GM20431 (cell line): ENCODE results near the gene ACOX2.

ENCODE experiments used
- in situ Hi-C: fragments of 300-500 bp; cut with MseI, MboI; formaldehyde crosslinking; loops from one replicate; pipeline ENCODE4 v1.15.0; 2020; ENCODE audit warnings: low sequenced_read_pairs; ENCODE audit not compliant: unreplicated experiment

ACOX2 gene

DNA sequence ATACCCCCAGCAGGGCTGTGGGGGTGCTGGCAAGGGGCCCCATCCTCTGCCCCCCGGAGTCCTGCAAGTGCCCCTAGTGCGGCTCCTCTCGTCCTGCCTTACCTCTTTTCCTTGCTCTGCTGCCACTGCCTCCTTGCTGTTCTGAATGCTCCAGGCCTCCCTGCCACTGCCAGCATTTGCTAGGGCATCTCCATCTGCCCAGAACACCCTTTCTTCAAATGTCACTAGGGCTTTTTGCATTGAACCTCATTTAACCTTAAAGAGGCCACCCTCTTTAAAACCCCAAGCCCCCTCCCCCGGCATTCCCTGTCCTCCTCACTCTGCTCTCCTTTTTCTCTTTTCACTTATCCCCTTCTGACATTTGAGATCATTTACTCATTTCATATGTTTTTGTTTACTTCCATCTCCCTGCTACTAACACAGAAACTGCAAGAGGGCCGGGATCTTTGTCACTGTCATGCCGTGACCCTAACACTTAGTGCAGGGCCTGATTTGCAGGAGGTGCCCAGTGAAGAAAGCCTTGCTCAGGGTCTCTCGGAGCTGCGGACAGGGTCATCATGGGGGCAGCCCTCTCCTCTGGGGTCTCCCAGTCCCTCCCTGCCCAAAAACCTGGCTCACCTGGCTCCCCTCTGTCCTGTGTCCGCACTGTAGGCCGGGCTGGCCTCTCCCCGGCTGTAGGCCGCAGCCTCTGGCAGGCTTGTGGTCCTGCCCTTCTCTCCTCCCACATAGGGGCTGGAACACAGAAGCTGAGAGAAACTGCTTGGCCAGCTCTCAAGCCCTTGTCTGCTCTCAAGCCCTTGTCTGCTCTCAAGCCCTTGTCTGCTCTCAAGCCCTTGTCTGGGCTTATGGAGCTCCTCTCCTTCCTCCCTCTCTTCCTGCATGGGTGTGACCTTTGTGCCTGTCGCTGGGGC is at the start of gene ACOX2:
Gene ACOX2 (minus strand): TSS at position 690 of the 911 bp plus-strand sequence. CDS start 2,084 bp downstream, outside the sequence.
- in situ Hi-C loops: loop anchor here (10.0 kb wide), 1 partner anchor 222 kb away; no protein-coding TSS in a partner anchor

DNA sequence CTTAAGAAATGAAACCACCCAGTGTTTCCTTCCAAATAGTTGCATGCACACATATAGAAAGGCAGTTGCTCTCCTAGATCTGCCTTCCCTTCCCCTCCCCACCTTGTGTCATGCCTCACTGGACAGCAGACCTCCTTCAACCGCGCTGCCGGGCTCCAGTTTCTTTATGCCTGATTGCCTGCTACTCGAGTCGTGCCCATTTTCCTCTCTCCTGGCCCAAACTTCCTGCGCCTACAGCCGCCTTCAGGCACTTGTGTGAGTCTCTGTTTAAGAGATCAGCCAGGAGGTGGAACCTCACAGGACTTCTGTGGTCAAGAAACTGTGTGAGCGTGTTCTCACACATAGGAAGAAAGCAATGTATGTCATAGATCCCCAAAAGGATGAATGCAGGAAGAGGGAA is 49.0 kb upstream of the ACOX2 start:
- in situ Hi-C loops: no loop called here

DNA sequence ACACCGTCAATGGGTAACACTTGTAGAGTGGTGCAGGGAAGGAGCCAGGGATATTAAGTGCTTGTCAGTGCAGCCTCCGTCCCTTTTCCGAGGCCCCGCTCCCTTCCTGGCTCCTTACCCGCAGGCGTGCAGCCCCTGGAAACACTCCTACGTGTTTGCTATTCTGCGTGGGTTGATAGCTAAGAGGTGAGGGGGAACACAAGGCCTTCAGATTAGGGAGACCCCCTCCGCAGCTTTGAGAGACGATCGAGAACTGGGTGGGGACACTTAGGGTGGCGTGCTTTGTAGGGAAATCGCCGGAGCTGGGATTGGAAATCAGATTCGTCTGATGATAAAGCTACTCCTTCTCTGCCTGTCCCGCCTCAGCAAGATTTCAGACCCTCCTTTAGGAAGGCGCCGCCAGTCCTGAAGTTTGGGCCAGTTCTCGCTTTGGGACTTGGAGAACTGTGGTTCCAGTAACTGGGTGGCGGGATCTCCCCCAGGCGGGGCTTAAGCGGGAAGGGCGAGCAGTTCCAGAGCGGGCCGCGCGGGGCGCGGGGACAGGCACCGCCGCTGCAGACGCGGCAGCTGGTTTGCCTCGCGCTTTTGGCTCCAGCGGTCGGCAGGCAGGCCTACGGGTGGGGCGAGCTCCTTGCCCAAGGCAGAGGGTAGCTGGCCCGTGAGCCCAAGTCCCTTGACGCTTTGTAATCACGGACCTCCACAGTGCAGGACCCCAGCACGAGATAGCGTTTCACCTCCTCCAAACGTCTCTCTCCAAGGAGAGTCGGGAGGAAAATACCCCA is 48.2 kb upstream of the ACOX2 start:
- in situ Hi-C loops: no loop called here

DNA sequence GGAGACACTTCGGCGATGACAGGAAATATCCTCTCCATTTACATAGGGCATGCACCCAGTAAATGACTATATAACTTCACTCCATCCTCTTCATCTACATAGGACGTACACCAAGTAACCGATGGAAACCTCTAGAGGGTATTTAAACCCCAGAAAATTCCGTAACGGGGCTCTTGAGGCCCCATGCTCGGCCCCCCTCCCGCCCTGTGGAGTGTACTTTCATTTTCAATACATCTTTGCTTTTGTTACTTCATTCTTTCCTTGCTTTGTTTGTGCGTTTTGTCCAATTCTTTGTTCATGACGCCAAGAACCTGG is 47.7 kb upstream of the ACOX2 start:
- in situ Hi-C loops: no loop called here

DNA sequence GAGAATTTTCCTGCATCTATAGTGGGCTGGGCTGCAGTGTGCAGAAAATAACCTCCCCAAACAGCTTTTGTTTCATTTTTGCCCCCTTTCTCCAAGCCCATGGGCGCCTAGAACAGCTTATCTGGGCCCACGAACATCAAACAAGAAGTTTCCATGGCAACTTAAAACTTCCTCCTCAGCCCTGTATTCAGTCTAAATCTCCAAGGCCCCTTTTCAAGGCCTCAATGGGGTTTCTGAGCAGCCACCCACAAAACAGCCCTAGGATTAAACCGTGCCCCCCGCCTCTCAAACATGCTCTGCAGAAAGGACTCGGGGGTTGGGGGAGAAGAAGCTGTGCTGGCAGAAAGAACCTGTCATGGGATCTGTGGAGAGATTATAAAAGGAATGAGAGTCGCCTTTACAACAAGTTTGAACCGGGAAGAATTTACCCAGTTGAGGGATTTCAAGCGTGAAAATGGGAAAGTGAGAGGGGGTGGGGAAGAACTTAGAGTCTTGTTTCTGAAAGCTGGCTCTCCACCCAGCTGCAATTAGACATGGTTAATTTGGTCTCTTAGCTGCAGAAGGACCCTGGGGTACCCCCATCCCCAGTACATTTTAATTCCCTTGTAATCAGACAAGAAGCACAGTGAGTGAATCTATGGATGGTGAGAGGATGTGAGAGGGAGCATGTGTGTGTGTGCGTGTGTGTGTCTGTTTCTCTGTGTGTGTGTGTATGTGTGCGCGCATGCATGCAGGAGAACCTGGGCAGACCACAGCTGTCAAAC is 44.5 kb upstream of the ACOX2 start:
- in situ Hi-C loops: no loop called here

DNA sequence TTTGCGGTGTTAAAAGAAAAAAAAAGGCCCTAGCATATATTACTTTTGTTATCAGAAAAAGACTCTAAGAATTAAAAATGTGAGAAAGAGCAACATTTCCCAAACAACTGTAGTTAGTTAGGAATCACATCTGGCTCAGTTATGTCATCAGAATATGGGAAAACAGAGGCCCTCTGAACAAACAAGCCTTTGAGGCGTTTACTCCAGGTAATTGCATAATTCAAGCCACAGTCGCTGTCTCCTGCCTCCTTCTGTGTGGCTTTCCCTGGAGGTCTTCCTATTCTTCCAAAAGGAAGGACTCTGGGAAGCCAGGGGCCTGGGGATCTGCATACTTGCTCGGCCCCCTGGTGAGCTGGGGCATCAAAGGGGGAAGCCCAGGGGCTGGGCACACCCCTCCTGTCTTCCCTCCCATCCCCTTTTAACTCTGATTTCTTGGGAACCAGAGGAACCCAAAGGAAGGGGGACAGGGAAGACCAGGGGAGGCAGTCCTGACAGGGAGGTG is 43.9 kb upstream of the ACOX2 start:
- in situ Hi-C loops: no loop called here

DNA sequence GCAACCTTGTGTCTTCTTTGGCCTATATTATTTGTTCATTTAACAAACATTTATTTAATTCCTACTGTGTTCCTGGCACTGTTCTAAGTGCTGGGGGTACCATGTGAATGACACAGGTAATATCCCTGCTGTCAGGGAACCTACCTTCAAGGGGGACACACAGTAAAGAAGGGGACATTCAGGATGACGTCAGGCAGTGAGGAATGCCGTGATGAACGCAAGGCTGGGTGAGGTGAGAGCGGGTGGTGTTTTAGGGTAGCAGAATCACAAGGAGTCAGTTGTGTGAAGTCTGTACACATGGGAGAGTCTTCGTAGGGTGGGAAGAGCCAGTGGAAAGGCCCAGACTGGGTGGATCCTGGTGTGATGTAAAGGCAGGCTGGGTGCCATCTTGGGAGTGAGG is 41.9 kb upstream of the ACOX2 start:
- in situ Hi-C loops: loop anchor here (10.0 kb wide), 1 partner anchor 46 kb away; no protein-coding TSS in a partner anchor

DNA sequence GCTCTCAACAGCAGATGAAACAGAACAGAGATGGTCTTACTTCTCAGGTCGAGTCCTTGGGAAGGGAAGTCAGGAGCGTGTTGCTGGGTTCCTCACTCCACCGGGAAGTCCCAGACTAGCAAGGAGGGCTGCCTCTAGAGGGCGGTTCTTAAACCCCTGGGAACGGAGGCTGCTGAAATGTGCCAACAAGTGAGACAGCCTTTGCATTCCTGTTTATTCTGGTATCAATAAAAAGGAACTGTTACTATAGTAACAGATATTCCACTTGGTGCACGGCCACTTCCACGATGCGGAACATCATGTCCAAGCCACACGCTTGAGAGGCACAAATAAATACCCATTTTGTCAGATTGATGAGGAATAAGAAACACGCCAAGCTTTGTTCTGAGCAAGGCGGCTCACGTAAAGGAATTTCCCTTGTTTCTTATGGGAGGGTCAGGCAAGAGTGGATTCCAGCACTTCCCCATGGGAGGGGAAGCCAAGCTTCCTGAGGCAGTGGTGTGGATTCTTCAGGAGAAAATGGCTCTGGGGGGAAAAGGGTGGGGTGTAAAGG is 40.4 kb upstream of the ACOX2 start, which contains the start of gene FAM107A:
Gene FAM107A (minus strand): TSS at position 123 of the 553 bp plus-strand sequence. CDS start 7,531 bp downstream, outside the sequence.
- in situ Hi-C loops: loop anchor here (10.0 kb wide), 1 partner anchor 47 kb away; no protein-coding TSS in a partner anchor

DNA sequence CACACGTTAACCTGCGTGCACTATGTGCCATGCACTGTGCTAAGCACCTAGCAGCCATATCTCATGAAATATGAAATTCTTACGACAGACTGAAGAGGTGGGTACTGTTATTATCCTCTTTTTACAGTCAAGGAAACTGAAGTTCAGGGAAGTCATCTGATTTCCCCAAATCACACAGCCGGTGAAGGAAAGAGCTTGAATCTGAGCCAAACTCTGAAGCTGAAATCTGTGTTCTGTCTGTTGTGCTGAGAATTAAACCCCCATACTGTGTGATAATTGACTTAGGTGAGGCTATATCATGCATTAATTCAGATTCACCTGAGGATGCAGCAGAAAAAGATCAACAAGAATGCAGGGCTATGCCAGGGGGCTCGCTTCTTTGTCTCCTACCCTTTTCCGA is 39.7 kb upstream of the ACOX2 start:
- in situ Hi-C loops: loop anchor here (10.0 kb wide), 1 partner anchor 48 kb away; no protein-coding TSS in a partner anchor

DNA sequence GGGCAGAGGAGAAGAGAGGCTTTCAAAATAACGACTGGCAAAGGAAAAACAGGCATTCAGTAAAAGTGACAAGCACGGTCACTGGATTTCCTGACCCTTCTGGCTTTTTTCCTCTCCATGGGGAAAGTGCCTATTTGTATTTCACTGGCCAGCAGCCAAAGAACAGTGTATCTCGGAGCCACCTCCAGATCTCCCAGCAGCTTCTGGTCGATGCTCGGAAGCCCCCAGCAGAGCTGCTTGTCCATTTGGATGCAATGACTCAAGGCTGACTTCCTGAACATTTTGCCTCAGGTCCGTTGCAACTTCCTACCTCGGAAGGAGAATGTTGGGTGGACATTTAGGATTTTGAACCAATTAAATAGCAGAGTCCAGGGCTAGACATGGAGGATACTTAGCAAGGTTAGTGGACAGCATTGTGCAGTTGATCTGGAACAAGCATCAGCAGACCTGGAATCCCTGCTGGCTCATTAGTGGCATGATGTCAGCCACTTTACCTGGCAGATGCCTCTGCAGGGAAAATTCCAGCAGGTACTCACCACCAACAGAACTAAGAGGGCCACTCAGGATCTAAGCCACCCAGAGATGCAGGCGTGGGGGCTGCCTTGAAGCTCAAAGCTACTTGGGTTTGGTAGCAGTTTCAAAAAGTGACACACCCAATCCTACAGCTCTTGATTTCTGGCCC is 39.1 kb upstream of the ACOX2 start:
- in situ Hi-C loops: loop anchor here (10.0 kb wide), 1 partner anchor 49 kb away; no protein-coding TSS in a partner anchor

DNA sequence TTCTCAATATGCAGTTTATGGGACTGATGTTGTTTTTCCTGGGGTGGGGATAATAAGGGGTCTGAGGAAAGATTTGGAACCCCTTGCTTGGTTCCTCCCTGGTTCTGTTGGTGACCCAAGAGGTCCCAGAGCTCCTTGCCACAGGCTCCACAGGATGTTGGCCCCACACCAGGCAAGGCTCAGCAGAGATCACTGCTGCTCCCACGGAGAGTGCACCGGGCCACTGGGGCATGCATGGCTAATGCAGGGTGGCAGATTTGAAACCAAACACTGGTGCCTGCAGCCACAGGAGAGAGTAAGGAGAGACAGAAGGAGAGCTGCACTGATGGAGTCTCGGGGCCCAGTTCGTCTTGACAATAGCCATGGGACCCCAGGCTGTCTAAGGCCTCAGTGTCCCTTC is 37.7 kb upstream of the ACOX2 start:
- in situ Hi-C loops: loop anchor here (10.0 kb wide), 1 partner anchor 50 kb away; no protein-coding TSS in a partner anchor

DNA sequence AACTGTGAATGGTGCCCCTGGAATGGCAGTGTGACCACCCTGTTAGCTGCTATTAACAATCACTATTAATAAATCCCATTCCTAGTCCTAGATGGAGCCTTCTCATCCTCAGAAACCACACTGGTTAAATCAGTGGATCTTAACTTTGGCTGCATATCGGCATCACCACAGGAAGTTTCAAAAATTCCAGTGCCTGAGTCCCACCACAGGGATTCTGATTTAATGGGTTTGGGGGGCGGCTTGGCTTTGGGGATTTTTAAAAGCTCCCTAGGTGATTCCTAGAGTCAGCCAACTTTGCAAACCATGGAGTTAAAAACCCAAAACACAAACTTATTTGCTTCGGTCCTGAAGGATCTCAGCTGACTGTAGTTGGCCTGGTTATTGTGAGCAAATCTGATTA is 37.1 kb upstream of the ACOX2 start:
- in situ Hi-C loops: loop anchor here (10.0 kb wide), 1 partner anchor 51 kb away; no protein-coding TSS in a partner anchor

DNA sequence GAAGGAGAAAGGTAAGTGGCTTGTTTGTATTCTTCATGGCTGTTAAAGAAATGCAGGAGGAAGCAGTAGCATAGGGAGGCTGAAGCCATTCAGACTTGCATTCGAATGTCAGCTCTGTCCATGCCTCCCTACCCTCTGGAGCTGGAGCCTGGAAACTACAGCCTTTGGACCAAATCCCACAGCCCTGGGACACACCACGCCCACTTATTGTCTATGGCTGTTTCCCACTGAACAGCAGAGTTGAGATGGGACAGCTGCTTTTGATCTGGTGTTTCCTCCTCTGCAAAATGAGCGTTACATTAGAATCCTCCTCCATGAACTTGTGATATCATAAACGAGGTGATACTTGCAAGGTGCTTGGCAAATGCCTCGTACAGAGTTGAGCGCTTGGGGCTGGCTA is 36.6 kb upstream of the ACOX2 start:
- in situ Hi-C loops: loop anchor here (10.0 kb wide), 1 partner anchor 51 kb away; no protein-coding TSS in a partner anchor

DNA sequence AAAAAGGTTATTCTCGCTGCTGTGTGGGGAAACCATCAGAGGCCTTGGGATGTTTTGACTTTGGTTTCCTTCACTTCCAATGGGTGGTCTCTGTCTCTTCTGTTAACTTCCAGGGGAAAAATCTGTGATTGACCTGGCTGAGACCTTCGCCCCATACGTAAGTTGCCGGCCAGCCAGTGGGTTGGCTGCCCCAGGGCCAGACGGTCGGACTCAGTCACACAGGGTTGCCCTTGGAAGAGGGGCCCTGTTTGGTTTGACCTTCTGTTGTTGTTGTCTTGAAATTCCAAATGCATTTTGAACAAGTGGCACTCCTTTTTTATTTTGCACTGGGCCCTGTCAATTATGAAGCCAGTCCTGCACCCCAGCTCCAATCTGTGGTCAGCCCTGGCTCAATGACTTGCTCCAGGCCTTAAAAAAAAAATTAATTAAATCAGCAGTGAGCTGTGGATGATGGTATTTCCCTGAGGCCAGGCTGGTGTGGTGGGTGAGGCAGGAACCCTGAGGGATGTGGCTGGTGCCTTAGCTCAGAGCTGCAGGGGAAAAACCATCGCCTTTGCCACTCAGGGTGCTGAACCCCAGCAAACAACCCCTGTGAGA is 35.7 kb upstream of the ACOX2 start:
- in situ Hi-C loops: loop anchor here (10.0 kb wide), 1 partner anchor 52 kb away; no protein-coding TSS in a partner anchor

DNA sequence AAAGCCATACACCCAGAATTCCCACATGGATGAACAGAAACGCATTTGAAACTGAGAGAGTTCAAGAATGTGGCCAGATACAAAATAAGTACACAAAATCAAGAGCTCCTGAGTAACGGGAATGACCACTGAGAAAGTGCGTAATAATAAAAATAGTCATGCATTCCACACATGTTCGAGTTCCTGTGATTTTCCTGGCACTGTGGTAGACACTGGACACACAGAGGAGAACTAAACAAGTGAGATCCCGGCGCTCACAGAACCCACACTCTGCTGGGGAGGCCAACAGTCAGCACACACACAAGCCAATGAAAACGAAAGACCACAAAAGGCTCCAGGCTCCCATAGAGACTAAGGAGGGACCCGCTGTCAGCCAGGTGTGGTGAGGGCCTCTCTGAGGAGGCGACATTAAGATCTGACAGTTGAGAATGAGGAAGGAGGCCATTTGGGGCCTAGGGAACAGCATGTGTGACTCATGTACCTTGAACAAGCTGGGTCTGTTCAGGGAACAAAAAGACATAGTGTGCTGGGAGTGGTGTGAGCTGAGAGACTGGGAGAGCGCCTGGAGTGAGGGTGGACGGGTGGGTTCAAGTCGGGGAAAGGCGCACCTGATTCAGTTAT is 35.1 kb upstream of the ACOX2 start:
- in situ Hi-C loops: loop anchor here (10.0 kb wide), 1 partner anchor 53 kb away; no protein-coding TSS in a partner anchor

DNA sequence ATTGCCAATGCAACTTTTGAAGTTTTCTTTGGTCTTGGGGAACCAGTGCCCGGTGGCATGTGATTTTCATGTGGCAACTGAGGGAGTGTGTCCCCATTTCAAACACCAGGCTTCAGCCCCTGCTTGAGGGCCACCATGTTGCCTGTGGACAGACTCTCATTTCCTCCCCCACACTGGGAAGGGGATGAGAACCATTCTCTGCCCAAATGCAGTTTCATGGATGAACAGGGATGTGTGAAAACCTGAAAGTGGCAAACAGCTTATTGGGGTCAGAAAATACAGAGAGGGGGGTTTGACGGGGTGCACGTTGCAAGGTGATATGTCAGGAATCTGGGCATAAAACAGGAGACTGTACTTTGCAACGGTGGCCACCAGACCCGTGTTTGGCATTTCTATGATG is 33.9 kb upstream of the ACOX2 start:
- in situ Hi-C loops: loop anchor here (10.0 kb wide), 1 partner anchor 54 kb away; no protein-coding TSS in a partner anchor

DNA sequence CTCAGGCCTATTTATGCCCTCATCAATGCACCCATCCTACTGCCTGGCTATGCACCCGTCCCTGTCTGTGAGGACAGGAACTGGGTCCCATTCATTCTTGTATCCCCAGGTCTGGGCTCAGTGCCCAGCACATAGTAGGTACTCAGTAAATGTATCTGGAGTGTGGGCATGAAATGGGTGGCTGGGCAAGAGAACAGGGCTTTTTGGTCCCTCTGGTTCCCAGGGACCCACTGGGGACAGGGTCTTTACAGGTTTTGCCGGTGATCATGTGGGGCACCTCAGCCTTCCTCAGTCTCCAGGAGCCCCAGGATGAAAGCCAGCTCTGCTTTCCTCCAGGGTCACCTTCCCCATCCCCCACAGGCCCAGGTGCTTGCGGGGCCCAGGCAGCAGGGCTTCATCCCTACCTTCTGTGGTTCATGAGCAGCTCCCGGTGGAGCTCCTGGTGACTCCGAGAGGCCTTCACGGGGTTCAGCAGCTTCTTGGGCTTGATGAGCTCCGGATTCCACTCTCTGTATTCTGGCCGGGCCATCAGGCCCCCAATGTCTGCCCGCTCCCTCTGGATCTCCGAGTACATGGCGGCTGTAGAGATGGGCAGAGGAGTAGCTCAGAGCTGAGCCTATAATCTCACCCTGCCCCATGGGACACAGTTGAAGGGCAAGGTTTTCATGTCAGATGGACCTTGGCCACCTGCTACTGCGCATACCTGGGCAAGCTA is 32.5 kb upstream of the ACOX2 start:
- in situ Hi-C loops: loop anchor here (10.0 kb wide), 1 partner anchor 55 kb away; no protein-coding TSS in a partner anchor
